Bronchial epithelial cell (primary cell): Measurements from ENCODE around the gene CEACAM8. TPM values are rescaled to one million over a fixed set of nuclear protein-coding genes. Genes with fewer than 3 reads are reported as not detected.
"Not testable (repeated sequence)": the region's sequence is repeated elsewhere in the genome, so short reads cannot be mapped to it uniquely, and the experiment has no call there.

Source experiments
- DNase-seq: peaks from one replicate; pipeline ENCODE4 v3.0.0-alpha.2; 2010; ENCODE audit warnings: low read depth
- FAIRE-seq: peaks from 2 replicates; lab custom pipeline; 2011; peaks lifted over from hg19 to GRCh38; lab: Jason Lieb, UNC
- H3K27me3 ChIP-seq: 2 replicates; pipeline ENCODE4 v1.5.1; 2011; ENCODE audit warnings: low read length; ENCODE audit not compliant: control insufficient read depth, insufficient read depth
- H3K36me3 ChIP-seq: 2 replicates; pipeline ENCODE4 v1.5.1; 2011; ENCODE audit warnings: low read length; ENCODE audit not compliant: control insufficient read depth, insufficient read depth
- H3K4me3 ChIP-seq: 2 replicates; pipeline ENCODE4 v1.5.1; 2011; ENCODE audit warnings: mild to moderate bottlenecking, low read depth, low read length, control low read depth
- CTCF ChIP-seq: IDR thresholded peaks from 2 replicates; pipeline ENCODE4 v1.5.1; 2011; ENCODE audit warnings: mild to moderate bottlenecking, moderate library complexity, low read length, control low read depth, inconsistent platforms; ENCODE audit not compliant: insufficient read depth, severe bottlenecking
- total RNA-seq: library from RNA; depleted of rRNA; stranded (reverse); fragments of >200 nt; gene quantifications from 2 replicates; pipeline ENCODE4 v1.2.1, GENCODE V29; 2014

Gene CEACAM8
- total RNA-seq, 1 donor from 2014 or later, result not detected

DNA sequence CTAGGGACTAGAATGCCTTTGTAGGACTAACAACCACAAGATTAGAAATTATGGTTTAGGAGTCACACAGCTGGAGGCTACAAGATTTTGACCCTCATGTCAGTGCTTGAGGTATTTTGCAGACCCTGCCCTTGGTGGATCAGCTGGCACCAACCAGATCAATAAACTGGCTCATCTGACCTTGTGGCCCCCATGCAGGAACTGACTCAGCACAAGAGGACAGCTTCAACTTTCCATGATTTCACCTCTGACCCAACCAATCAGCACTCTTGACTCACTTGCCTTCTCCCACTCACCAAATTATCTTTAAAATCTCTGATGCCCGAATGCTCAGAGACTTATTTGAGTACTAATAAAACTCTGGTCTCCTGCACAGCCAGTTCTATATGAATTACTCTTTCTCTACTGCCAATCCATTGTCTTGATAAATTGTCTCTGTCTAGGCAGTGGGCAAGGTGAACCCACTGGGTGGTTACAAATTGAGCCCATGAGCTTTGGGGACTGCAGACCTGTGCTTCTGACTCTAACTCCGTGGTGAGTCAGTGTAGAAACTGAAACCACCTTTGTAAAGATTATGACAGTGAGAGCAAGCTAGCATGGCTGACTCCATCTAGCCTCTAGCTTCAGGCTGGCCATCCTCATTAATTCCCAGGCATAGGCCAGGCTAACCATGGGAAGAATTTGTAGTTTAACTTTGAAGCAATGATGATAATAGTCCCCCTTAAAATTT is 33.9 kb upstream of the CEACAM8 start:
- FAIRE-seq, result no peak
- Histone ChIP-seq H3K36me3 (no peaks in the 10 kb centered on the region), H3K27me3 (peaks cover 3% of the 10 kb centered on the region), H3K4me3 (no peak overlapping the region)
- no peak for DNase-seq
- no peak for TF ChIP-seq CTCF

- no peak for FAIRE-seq
- no peak for TF ChIP-seq CTCF
These were observed 33.2 kb upstream of the CEACAM8 start for GRCh38 chr19:42627916-42628315.

DNA sequence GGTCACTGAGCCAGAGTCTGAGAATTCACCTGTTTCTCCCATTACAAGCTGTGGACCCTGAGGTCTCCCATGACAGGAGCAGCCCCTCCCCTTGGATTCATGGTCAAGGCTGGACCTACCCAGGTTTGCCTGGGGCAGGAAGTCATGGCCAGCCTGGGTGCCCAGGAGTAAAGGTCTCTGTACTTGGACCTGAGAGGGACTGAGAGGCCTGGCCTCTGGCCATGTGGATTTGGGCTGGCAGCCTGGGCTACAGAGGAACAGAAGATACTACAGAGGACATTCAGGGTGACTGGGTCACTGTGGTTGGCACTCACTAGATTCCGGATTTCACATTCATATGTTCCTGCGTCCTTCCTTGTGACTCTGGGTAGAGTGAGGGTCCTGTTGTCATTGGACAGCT is 31.5 kb upstream of the CEACAM8 start:
- FAIRE-seq (peak; percentile 91), DNase-seq (no peak)
- Histone ChIP-seq H3K36me3 (no peaks in the 10 kb centered on the region), H3K27me3 (peaks cover 1% of the 10 kb centered on the region), H3K4me3 (no peak overlapping the region)
- TF ChIP-seq CTCF, result no peak

More at GRCh38 chr19:42627916-42628315, 33.2 kb upstream of the CEACAM8 start:
- Histone ChIP-seq H3K36me3 (no peaks in the 10 kb centered on the region), H3K27me3 (peaks cover 3% of the 10 kb centered on the region), H3K4me3 (no peak overlapping the region)
- no peak for DNase-seq

DNA sequence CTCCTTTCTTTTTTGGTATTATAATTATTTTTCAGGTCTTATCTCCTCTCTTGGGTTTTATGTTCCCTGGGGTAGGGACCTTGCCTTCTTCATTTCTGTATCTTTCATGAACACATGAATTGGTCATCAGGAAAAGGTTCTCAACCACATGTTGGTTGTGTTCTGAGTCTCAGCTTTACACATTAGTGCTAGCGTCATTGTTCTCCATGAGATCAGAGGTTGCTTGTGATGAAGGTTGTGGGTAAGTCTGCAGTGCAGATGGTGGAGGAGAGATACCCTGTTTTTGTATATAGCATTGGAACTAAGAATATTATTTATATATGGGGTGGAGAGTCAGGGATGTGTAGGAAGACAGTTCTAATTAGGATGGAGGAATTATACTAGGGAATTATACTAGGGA is 24.5 kb upstream of the CEACAM8 start:
- TF ChIP-seq CTCF, result no peak
- H3K4me3 ChIP-seq, result no peak overlapping the region
- FAIRE-seq, result no peak
- H3K36me3 ChIP-seq, result no peaks in the 10 kb centered on the region
- no peak for DNase-seq
- H3K27me3 ChIP-seq, result no peaks in the 10 kb centered on the region

DNA sequence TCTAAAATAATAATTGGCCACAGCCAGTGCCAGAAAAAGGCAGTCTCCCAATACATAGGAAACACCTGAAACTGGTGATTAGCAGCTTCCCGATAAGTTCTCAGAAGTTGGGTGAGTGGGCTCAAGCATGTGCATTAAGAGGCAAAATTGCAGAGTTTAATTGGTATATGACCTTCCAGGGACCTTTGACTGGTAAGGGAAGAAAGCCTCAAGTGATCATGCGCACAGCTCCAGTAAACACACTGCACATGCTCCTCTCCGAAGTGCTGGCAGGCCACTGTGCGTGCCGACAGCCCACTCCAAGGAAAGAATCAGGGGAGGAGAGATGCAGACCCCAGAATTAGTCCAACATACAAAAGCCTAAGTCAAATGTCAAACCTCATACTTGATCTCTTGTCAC is 18.9 kb upstream of the CEACAM8 start:
- DNase-seq, result no peak
- Histone ChIP-seq H3K27me3 (no peaks in the 10 kb centered on the region), H3K36me3 (no peaks in the 10 kb centered on the region), H3K4me3 (no peak overlapping the region)
- FAIRE-seq, result no peak
- no peak for TF ChIP-seq CTCF

- FAIRE-seq, H3K4me3 ChIP-seq, H3K27me3 ChIP-seq, DNase-seq, H3K36me3 ChIP-seq: not testable (repeated sequence)
These were observed 15.7 kb upstream of the CEACAM8 start for GRCh38 chr19:42610401-42610915.
